NCI-H748 (cell line): ENCODE measurements around the gene PTPN23.
"Not testable (repeated sequence)": the region's sequence is repeated elsewhere in the genome, so short reads cannot be mapped to it uniquely, and the experiment has no call there.

Experiments
- DNase-seq: peaks from one replicate; lab custom pipeline; 2025; ENCODE audit not compliant: unreplicated experiment; lab: John Stamatoyannopoulos, UW

The PTPN23 gene

GRCh38 chr3:47367631-47368030 lies 13.2 kb upstream of the PTPN23 start:
- DNase-seq: no peak

DNA sequence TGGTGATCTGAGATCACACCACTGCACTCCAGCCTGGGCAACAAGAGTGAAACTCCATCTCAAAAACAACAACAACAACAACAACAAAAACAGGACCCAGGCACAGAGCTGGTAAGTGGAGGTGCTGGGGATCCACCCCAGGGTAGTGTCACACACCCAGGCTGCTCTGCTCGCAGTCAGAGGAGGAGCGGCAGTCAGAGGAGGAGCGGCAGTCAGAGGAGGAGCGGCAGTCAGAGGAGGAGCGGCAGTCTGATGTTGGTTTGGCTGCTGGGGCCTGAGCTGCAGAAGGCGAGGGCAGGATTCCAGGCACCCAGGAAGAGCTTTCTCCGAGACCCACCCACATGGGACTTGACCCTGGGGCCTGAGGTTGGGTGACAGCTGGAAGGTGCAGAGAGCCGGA lies 10.8 kb upstream of the PTPN23 start:
- DNase-seq: not testable (repeated sequence)

- DNase-seq: no peak
Observed at GRCh38 chr3:47370887-47371697, 9.7 kb upstream of the PTPN23 start.

GRCh38 chr3:47374587-47374986 lies 6.2 kb upstream of the PTPN23 start:
- DNase-seq: no peak

GRCh38 chr3:47376393-47376792 lies 4.4 kb upstream of the PTPN23 start:
- DNase-seq: no peak

- no peak for DNase-seq
Observed at GRCh38 chr3:47377186-47377585, 3.6 kb upstream of the PTPN23 start.

GRCh38 chr3:47378869-47379268 lies 2.0 kb upstream of the PTPN23 start:
- no peak for DNase-seq

GRCh38 chr3:47379411-47379899 lies 1.4 kb upstream of the PTPN23 start:
- no peak for DNase-seq

- DNase-seq: no peak
Observed at GRCh38 chr3:47380026-47380600, 708 bp upstream of the PTPN23 start.

GRCh38 chr3:47381317-47382157 lies 716 bp downstream of the PTPN23 start:
- peak; percentile 82 for DNase-seq

- no peak for DNase-seq
Observed at GRCh38 chr3:47384425-47384824, 3.6 kb downstream of the PTPN23 start.

GRCh38 chr3:47385007-47385406 lies 4.2 kb downstream of the PTPN23 start:
- no peak for DNase-seq

GRCh38 chr3:47385796-47386195 lies 5.0 kb downstream of the PTPN23 start:
- no peak for DNase-seq

DNA sequence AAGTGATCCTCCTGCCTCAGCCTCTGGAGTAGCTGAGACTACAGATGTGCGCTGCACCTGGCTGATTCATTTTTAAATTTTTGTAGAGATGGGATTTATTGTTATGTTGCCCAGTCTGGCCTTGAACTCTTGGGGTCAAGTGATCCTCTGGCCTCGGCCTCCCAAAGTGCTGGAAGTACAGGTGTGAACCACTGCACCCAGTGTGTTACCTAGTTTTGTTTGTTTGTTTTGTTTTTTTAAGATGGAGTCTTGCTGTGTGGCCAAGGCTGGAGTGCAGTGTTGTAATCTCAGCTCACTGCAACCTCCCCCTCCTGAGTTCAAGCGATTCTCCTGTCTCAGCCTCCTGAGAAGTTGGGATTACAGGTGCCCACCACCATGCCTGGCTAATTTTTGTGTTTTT lies 12.1 kb downstream of the PTPN23 start:
- DNase-seq: no peak

DNA sequence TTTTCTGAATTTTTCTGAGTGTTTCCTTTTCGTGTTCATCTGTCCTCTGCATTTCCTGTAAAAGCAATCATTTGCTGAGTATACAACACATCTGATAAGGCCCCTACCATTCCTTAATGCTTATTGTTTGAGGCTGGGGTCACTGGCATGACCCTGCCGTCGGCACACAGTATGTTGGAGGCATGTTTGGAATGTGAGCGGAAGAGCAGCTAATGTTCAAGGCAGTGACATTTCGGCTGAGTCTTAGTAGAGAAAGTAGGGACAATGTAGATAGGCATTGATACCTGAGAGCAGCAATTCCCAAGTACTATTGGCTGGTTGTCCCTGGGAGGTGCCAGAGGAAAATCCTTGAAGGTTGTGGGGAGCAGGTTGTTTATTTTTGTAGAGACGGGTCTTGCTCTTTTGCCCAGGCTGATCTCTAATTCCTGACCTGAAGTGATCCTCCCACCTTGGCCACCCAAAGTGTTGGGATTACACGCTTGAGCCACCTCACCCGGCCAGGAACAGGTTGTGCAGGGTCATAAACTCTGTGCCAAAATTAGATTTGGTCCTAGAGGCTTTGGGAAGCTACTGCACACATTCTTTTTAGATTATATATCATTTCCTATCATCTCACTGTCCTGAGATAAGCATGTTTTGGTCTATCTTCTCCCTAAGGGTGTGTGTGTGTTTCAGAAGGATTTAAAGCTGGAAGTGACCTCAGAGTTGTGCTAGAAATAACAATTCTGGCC lies 13.5 kb downstream of the PTPN23 start:
- no peak for DNase-seq

GRCh38 chr3:47394881-47395280 lies 14.1 kb downstream of the PTPN23 start:
- no peak for DNase-seq

DNA sequence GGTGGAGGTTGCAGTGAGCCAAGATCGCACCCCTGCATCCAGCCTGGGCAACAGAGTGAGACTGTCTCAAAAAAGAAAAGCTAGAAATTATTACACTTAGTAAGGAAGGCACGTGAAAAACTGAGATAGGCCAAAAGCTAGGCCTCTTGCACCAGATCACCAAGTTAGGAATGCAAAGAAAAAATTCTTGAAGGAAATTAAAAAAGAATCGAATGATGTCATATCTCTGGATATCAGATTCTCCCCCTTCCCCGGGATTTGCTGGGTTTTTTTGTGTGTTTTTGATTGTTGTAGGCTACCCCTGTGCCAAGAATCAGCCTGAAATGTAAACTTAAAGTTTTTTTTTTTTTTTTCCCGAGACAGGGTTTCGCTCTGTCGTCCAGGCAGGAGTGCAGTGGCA lies 17.4 kb downstream of the PTPN23 start:
- DNase-seq: no peak

GRCh38 chr3:47399016-47399415 lies 18.2 kb downstream of the PTPN23 start:
- no peak for DNase-seq

- DNase-seq: no peak
Observed at GRCh38 chr3:47399531-47400270, 18.9 kb downstream of the PTPN23 start.

DNA sequence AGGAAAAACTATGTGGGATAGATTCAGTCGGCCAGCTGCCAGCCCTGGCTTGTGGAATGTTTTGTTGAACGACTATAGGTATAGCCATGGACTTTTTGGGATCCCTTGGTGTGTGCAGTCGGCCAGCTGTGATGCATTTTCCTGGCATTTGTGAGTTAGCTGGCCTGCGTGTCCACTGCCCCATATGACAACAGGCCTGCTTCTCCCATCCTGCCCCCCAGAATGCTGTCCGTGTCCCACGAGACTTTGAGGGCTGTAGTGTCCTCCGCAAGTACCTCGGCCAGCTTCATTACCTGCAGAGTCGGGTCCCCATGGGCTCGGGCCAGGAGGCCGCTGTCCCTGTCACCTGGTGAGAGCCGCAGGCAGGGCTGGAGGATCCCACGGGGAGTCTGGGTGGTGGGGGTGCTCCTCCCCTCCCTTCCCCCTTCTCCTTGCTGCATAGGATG lies 23.6 kb downstream of the PTPN23 start:
- DNase-seq: no peak
